Medulla oblongata (tissue), 1 donor: ENCODE measurements around the gene LZTFL1.
A peak's percentile ranks its signal among the peaks of the same experiment; 100 is the strongest.
"Not testable (repeated sequence)": the region's sequence is repeated elsewhere in the genome, so short reads cannot be mapped to it uniquely, and the experiment has no call there.

ENCODE experiments used
- DNase-seq: peaks from one replicate; pipeline ENCODE4 v3.0.0-alpha.2; 2015; ENCODE audit errors: extremely low spot score

The LZTFL1 gene

GRCh38 chr3:45864760-45865519 is 23.0 kb upstream of the LZTFL1 start:
- no peak for DNase-seq

GRCh38 chr3:45861043-45861719 is 19.3 kb upstream of the LZTFL1 start:
- no peak for DNase-seq

- DNase-seq = no peak
Observed at GRCh38 chr3:45860481-45860880, 18.6 kb upstream of the LZTFL1 start.

- DNase-seq = no peak
Observed at GRCh38 chr3:45858809-45859543, 17.1 kb upstream of the LZTFL1 start.

- DNase-seq = not testable (repeated sequence)
Observed at GRCh38 chr3:45857024-45857423, 15.1 kb upstream of the LZTFL1 start.

GRCh38 chr3:45856323-45856722 is 14.4 kb upstream of the LZTFL1 start:
- not testable (repeated sequence) for DNase-seq

- DNase-seq = no peak
Observed at GRCh38 chr3:45852828-45853227, 10.9 kb upstream of the LZTFL1 start.

- DNase-seq = no peak
Observed at GRCh38 chr3:45848392-45848791, 6.5 kb upstream of the LZTFL1 start.

- DNase-seq = no peak
Observed at GRCh38 chr3:45844616-45845015, 2.7 kb upstream of the LZTFL1 start.

GRCh38 chr3:45842851-45843625 is 1.1 kb upstream of the LZTFL1 start:
- DNase-seq = no peak

- peak; percentile 9 for DNase-seq
Observed at GRCh38 chr3:45841420-45841756, 531 bp downstream of the LZTFL1 start.

- DNase-seq = no peak
Observed at GRCh38 chr3:45838466-45838865, 3.5 kb downstream of the LZTFL1 start.

GRCh38 chr3:45832699-45833098 is 9.2 kb downstream of the LZTFL1 start:
- DNase-seq = no peak

- no peak for DNase-seq
Observed at GRCh38 chr3:45830121-45830520, 11.8 kb downstream of the LZTFL1 start.

GRCh38 chr3:45826908-45827307 is 15.0 kb downstream of the LZTFL1 start:
- no peak for DNase-seq

GRCh38 chr3:45826321-45826720 is 15.6 kb downstream of the LZTFL1 start:
- no peak for DNase-seq

- no peak for DNase-seq
Observed at GRCh38 chr3:45821127-45821526, 20.8 kb downstream of the LZTFL1 start.

- DNase-seq = no peak
Observed at GRCh38 chr3:45819543-45819942, 22.4 kb downstream of the LZTFL1 start.

GRCh38 chr3:45817831-45818522 is 23.9 kb downstream of the LZTFL1 start:
- DNase-seq = no peak

- DNase-seq = no peak
Observed at GRCh38 chr3:45816544-45816943, 25.4 kb downstream of the LZTFL1 start.

- DNase-seq = no peak
Observed at GRCh38 chr3:45814322-45814721, 27.6 kb downstream of the LZTFL1 start.
